NB4 (cell line): ENCODE data around the gene ASXL1.
A peak's percentile ranks its signal among the peaks of the same experiment; 100 is the strongest.

Experiments used
- DNase-seq: peaks from one replicate; pipeline ENCODE4 v3.0.0; 2010; ENCODE audit warnings: low read depth
- H3K4me3 ChIP-seq: one replicate; pipeline ENCODE4 v1.5.1; 2011; ENCODE audit warnings: mild to moderate bottlenecking, low read depth, low read length, moderate library complexity
- MYC ChIP-seq: IDR thresholded peaks from 2 replicates; pipeline ENCODE4 v1.6.1; 2011; ENCODE audit warnings: low read depth, low read length
- POLR2A ChIP-seq: IDR thresholded peaks from 2 replicates; pipeline ENCODE4 v1.6.1; 2011; ENCODE audit warnings: mild to moderate bottlenecking; ENCODE audit not compliant: insufficient read length; ENCODE audit errors: extremely low read depth
- TF ChIP-seq, protein P1 (sequence below): IDR thresholded peaks from 2 replicates; pipeline ENCODE4 v1.6.1; 2011; ENCODE audit warnings: low read depth, low read length
- TF ChIP-seq, protein P2 (sequence below): IDR thresholded peaks from one replicate; pipeline ENCODE4 v1.5.1; 2012; ENCODE audit warnings: low read depth, low read length

ASXL1 gene

DNA sequence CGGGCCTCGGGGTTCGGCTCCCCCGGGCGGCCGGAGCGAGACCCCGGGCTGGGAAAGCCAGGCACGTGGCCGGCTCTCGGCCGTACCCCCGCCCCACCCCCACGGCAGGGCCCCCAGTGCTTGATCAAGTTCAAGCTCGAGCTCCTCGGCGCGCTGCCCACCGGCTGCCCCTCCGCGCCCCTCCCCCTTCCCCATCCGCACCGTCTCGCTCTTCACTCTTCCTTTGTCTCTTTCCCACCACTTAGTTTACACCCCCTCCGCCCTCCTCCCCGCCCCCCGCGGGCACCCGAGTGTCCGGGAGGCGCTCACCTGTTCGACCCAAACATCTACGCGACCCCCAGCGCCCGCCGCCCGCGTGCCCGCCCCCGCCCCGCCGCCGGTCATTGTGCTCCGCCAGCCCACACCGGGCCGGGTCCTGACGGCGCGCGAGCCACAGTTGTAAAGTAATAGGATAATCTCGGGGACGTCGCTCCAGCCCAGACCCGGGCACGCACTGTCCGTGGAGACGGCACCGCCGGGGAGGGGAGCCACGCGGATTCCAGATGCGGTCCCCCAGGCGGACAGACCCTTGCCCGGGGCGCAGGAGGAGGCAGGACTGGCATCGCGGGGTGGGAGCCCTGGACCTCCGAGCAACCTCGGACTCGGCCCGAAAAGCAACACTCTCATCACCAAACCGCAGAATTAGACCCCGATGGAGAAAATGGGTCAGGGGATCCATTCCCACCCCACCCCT lies 126.3 kb downstream of the ASXL1 start:
- peak overlapping the region; percentile 62 for H3K4me3 ChIP-seq
- TF ChIP-seq, protein P1, sequence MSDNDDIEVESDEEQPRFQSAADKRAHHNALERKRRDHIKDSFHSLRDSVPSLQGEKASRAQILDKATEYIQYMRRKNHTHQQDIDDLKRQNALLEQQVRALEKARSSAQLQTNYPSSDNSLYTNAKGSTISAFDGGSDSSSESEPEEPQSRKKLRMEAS: peak; percentile 59
- TF ChIP-seq, protein P2, sequence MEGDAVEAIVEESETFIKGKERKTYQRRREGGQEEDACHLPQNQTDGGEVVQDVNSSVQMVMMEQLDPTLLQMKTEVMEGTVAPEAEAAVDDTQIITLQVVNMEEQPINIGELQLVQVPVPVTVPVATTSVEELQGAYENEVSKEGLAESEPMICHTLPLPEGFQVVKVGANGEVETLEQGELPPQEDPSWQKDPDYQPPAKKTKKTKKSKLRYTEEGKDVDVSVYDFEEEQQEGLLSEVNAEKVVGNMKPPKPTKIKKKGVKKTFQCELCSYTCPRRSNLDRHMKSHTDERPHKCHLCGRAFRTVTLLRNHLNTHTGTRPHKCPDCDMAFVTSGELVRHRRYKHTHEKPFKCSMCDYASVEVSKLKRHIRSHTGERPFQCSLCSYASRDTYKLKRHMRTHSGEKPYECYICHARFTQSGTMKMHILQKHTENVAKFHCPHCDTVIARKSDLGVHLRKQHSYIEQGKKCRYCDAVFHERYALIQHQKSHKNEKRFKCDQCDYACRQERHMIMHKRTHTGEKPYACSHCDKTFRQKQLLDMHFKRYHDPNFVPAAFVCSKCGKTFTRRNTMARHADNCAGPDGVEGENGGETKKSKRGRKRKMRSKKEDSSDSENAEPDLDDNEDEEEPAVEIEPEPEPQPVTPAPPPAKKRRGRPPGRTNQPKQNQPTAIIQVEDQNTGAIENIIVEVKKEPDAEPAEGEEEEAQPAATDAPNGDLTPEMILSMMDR: no peak
- TF ChIP-seq POLR2A (no peak), MYC (no peak; the same call in none of the 2 replicates)
- peak; percentile 45 for DNase-seq

DNA sequence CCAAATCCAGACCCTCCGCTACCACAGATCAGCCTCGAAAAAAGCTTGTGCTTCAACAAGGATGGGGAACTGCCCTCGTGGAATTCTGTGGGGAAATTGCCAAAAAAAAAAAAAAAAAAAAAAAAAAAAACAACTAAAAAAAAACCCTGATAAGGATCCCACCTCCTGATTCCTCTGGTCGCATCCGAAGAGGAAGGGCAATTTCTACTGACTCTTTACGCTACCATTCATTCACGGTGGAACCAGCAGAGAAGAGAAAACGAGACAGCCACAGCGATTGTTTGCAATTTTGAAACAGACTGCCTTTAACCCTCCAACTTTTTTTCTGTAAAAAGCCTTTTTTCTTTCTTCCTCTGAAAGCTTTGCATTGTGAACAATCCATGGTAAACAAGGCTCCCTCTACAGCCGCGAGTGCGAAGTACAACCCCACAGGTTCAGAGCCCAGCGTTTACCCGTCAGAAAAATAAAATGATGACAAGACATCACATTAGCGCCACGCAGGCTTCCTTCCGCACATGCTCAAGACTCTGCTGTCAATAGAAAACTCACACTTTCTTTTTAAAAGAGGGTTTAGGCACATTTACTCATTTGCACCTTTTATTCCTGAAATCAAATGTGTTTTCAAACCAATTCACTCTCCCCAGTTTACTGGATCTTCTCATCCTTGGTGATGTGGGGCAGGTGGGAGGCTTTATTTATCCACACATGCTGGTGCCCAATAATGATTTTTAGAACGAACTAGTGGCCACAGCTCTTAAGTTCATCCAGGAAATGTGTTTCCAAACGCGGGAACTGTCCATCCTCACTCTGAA lies 127.0 kb downstream of the ASXL1 start:
- DNase-seq: peak; percentile 87
- no peak for TF ChIP-seq POLR2A
- peak; percentile 49; the same call in 1 of the 2 replicates for TF ChIP-seq MYC
- TF ChIP-seq, protein P1: peak; percentile 78
- TF ChIP-seq, protein P2: peak; percentile 91

DNA sequence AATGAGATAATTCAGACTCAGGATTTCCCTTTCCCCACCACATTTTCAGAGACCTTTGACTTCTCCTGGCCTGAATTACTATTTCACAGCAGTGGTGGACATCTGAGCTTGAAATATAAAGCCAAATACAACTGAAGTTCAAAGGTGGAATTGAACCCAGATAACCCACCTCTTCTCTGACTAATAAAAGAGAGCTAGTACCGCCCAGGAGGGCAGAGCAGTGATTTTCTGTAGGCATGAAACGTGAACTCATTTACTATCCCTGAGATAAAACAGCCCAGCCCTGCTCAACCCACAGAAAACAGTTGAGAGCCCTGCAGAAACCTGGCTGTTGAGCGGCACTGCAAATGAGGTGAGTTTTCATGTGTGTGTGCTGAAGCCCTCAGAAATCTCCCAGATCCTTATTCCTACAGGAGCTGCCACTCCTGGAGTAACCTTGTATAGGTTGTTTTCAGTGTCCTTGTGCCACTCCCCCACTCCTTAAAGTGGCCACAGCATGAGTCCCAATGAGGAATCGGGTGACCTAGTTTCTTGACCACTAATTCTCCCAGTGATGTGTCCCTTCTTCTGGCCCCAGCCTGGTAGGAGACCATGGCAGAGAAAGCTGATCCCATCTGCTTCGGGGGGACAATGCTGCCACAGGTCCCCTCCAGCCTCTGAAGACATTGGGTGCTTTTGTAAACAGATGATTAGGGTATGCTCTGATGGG lies 127.8 kb downstream of the ASXL1 start:
- no peak for DNase-seq
- TF ChIP-seq, protein P1: no peak
- TF ChIP-seq MYC: 0 out of 2 replicates have a peak, but pooled peaks have one; percentile 4
- H3K4me3 ChIP-seq: no peak overlapping the region

More for the DNA sequence above, 127.0 kb downstream of the ASXL1 start:
- peak overlapping the region; percentile 62 for H3K4me3 ChIP-seq

DNA sequence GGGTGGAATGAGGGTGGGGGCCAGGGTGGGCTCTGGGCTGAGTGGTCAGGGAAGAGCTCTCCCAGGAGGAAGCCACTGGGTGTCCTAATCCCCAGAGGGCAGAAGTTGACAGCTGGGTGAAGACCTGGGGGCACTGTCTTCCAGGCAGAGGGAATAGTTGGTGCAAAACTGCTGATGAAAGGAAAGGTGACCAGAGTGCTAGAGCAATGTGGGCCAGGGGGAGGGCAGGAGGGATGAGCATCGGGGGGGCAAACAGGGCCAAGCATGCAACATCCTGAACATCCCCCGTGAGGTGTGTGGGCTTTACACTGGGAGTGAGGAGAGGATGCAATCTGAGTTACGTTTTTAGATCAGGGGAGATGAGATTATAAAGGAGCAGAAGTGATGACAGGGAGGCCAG lies 129.2 kb downstream of the ASXL1 start:
- no peak overlapping the region for H3K4me3 ChIP-seq
- TF ChIP-seq, protein P2: no peak
- TF ChIP-seq MYC (no peak), POLR2A (no peak)
- TF ChIP-seq, protein P1: no peak
- DNase-seq: no peak

DNA sequence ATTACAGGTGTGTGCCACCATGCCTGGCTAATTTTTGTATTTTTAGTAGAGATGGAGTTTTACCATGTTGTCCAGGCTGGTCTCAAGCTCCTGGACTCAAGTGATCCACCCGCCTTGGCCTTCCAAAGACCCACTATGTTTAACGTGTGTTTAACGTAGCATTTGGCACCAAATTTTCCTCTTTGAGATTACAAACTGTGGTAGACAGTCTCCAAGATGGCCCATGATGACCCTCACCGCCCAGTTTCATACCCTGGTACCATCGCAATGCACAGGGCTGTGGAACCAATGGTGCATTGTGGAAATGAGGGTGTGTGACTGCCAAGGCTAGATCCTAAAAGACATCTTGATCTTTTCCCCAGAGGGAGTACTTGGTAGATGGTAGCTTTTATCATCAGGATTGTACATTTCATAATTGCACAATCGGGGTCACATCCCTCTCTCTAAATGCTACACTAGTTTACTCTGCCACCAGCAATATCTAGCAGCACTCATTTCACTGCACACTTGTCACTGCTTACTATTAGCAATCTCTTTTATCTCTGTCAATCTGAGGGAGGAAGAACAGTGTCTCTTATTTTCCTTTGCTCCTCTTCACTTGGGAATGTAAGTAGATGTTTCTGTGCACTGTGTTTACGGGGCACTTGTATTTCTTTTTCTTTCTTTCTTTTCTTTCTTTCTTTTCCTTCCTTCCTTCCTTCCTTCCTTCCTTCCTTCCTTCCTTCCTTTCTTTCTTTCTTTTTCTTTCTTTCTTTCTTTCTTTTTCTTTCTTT lies 130.1 kb downstream of the ASXL1 start:
- TF ChIP-seq, protein P2: no peak
- TF ChIP-seq, protein P1: no peak
- TF ChIP-seq POLR2A (no peak), MYC (no peak)
- DNase-seq: no peak
- H3K4me3 ChIP-seq: no peak overlapping the region
